GM10248 (cell line): ENCODE data around the gene ZNF775.

Experiments
- CTCF ChIA-PET: fragments of 300-600 bp; sonication (Branson Sonifier 250); formaldehyde crosslinking; extraction: SDS; loops from one replicate; lab custom pipeline; 2021; ENCODE audit warnings: antibody characterized with exemption; lab: Yijun Ruan, JAX
- POLR2A ChIA-PET: fragments of 350-650 bp; sonication (Branson Sonifier 250); formaldehyde crosslinking; extraction: SDS; loops from one replicate; lab custom pipeline; 2020; ENCODE audit warnings: antibody characterized with exemption; lab: Yijun Ruan, JAX
- DNase-seq: peaks from one replicate; pipeline ENCODE4 v3.0.0; 2012; ENCODE audit errors: extremely low spot score
- TF ChIP-seq, protein P1 (sequence below): IDR thresholded peaks from 2 replicates; pipeline ENCODE4 v1.5.1; 2012; ENCODE audit warnings: mild to moderate bottlenecking, low read depth; ENCODE audit errors: extremely low read depth, missing control alignments, control extremely low read depth

ZNF775 gene

DNA sequence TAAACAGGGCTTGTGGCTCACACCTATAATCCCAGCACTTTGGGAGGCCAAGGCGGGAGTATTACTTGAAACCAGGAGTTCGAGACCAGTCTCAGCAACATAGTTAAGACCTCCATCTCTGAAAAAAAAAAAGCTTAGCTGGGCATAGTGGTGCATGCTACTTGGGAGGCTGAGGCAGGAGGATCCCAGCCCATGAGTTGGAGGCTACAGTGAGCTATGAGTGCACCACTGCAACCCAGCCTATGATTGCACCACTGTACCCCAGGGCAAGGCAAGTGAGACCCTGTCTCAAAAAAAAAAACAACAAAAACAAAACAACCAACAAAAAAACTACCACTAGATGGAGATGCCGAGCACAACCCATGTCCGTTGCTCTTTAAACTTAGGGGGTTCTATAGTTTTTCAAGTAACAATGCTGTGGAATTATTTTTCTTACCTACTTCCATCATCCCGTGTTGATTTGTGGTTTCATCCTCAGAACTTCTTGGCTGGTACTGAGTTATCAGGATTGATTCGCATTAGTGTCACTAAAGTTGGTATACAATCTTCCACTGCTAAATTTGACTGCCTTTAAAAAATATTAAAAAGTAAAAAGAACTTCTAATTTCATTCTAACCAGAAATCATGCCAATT lies 22.7 kb upstream of the ZNF775 start:
- TF ChIP-seq, protein P1, sequence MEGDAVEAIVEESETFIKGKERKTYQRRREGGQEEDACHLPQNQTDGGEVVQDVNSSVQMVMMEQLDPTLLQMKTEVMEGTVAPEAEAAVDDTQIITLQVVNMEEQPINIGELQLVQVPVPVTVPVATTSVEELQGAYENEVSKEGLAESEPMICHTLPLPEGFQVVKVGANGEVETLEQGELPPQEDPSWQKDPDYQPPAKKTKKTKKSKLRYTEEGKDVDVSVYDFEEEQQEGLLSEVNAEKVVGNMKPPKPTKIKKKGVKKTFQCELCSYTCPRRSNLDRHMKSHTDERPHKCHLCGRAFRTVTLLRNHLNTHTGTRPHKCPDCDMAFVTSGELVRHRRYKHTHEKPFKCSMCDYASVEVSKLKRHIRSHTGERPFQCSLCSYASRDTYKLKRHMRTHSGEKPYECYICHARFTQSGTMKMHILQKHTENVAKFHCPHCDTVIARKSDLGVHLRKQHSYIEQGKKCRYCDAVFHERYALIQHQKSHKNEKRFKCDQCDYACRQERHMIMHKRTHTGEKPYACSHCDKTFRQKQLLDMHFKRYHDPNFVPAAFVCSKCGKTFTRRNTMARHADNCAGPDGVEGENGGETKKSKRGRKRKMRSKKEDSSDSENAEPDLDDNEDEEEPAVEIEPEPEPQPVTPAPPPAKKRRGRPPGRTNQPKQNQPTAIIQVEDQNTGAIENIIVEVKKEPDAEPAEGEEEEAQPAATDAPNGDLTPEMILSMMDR, result peak; percentile 47
- ChIA-PET POLR2A (no interaction called here), CTCF (interaction anchor here (1.1 to 5.6 kb wide), 19 partner anchors 11 to 652 kb away, joined by 3 to 66 read pairs (median 5); partner anchors contain the start of gene REPIN1)
- DNase-seq, result peak; percentile 60

- DNase-seq, result no peak
- TF ChIP-seq, protein P1, result no peak
- POLR2A ChIA-PET, result no interaction called here
- CTCF ChIA-PET, result interaction anchor here (1.3 to 5.6 kb wide), 11 partner anchors 8 to 64 kb away, joined by 3 to 66 read pairs (median 7); partner anchors contain the start of gene REPIN1
Observed at GRCh38 chr7:150357270-150357669, 21.9 kb upstream of the ZNF775 start.

GRCh38 chr7:150357771-150358427 lies 21.2 kb upstream of the ZNF775 start:
- TF ChIP-seq, protein P1, result no peak
- DNase-seq, result no peak
- ChIA-PET POLR2A (no interaction called here), CTCF (interaction anchor here (1.3 to 5.6 kb wide), 7 partner anchors 9 to 63 kb away, joined by 3 to 66 read pairs (median 5); partner anchors contain the start of gene REPIN1)

DNA sequence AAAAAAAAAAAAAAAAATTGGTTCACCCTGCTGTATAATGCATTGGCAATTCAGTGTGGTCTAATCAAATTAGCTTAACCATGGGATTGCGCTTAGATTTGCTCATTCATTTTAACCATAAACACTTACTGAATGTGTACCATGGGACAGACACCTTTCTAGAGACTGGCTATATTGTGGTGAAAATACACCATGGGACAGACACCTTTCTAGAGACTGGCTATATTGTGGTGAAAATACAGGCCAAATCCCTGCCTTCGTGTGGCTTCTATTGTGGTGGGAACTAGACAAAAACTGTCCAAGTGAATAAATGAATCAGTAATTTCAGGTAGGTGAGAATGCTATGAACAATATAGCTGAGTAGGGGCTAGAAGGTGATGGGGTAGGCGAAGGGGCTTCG lies 20.7 kb upstream of the ZNF775 start:
- CTCF ChIA-PET, result interaction anchor here (1.3 to 5.6 kb wide), 6 partner anchors 9 to 63 kb away, joined by 3 to 66 read pairs (median 4); partner anchors contain the start of gene REPIN1
- TF ChIP-seq, protein P1, result no peak
- no peak for DNase-seq
- POLR2A ChIA-PET, result no interaction called here

DNA sequence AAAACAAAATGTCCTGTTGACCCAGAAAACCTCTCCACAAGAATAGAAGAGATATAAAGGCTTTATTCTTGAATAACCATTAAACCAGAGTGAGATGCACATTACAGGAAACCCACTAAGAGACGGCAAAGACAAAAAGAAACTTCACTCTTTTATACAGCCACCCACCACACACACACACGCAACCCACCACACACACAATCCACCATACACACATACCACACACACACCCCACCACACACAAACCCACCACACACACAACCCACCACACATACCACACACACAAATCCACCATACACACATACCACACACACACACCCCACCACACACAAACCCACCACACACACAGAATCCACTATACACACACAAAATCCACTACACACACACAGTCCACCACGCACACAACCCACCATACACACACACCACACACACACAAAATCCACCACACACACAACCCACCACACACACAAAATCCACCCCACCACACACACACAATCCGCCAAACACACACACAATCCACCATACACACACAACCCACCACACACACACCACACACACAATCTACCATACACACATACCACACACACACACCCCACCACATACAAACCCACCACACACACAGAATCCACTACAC lies 20.0 kb upstream of the ZNF775 start:
- ChIA-PET POLR2A (no interaction called here), CTCF (interaction anchor here (1.3 to 5.6 kb wide), 5 partner anchors 9 to 42 kb away, joined by 3 to 66 read pairs (median 5); partner anchors contain the start of gene REPIN1)
- TF ChIP-seq, protein P1, result no peak
- DNase-seq, result no peak

GRCh38 chr7:150359622-150360362 lies 19.3 kb upstream of the ZNF775 start:
- TF ChIP-seq, protein P1, result no peak
- DNase-seq, result no peak
- ChIA-PET POLR2A (no interaction called here), CTCF (no interaction called here)
